HG03439 (cell line): Measurements from ENCODE around the gene SLFN14.
"Not testable (repeated sequence)": the region's sequence is repeated elsewhere in the genome, so short reads cannot be mapped to it uniquely, and the experiment has no call there.

Experiments
- ATAC-seq: cut with Tn5 transposase; IDR thresholded peaks from one replicate; pipeline ENCODE4 v1.9.1; 2021; ENCODE audit warnings: mild to moderate bottlenecking, moderate library complexity; ENCODE audit not compliant: unreplicated experiment

Gene SLFN14

GRCh38 chr17:35559495-35560210 is 966 bp downstream of the SLFN14 start:
- no peak for ATAC-seq

GRCh38 chr17:35557353-35557752 is 3.3 kb downstream of the SLFN14 start:
- no peak for ATAC-seq

- no peak for ATAC-seq
Measured at GRCh38 chr17:35555691-35556090, 4.9 kb downstream of the SLFN14 start.

- no peak for ATAC-seq
Measured at GRCh38 chr17:35554668-35555067, 6.0 kb downstream of the SLFN14 start.

GRCh38 chr17:35553310-35553709 is 7.3 kb downstream of the SLFN14 start:
- ATAC-seq, result no peak

GRCh38 chr17:35548978-35549377 is 11.6 kb downstream of the SLFN14 start:
- ATAC-seq, result no peak

- ATAC-seq, result no peak
Measured at GRCh38 chr17:35548208-35548810, 12.3 kb downstream of the SLFN14 start.

- no peak for ATAC-seq
Measured at GRCh38 chr17:35546487-35546886, 14.1 kb downstream of the SLFN14 start.

- ATAC-seq, result no peak
Measured at GRCh38 chr17:35545150-35545549, 15.5 kb downstream of the SLFN14 start.

GRCh38 chr17:35543856-35544255 is 16.8 kb downstream of the SLFN14 start:
- ATAC-seq, result no peak

GRCh38 chr17:35542990-35543389 is 17.6 kb downstream of the SLFN14 start:
- ATAC-seq, result no peak

GRCh38 chr17:35541434-35541833 is 19.2 kb downstream of the SLFN14 start:
- ATAC-seq, result no peak

- ATAC-seq, result no peak
Measured at GRCh38 chr17:35540589-35541404, 19.8 kb downstream of the SLFN14 start.

GRCh38 chr17:35539659-35540026 is 21.0 kb downstream of the SLFN14 start:
- ATAC-seq, result no peak

GRCh38 chr17:35537601-35538141 is 22.9 kb downstream of the SLFN14 start, which contains the start of gene SLFN12L:
SLFN12L (minus strand) TSS chr17:35537678; CDS start chr17:35522364, 15,314 bp downstream.
- ATAC-seq, result no peak

GRCh38 chr17:35536664-35537171 is 23.9 kb downstream of the SLFN14 start:
- ATAC-seq, result no peak

- not testable (repeated sequence) for ATAC-seq
Measured at GRCh38 chr17:35535406-35535805, 25.2 kb downstream of the SLFN14 start.

GRCh38 chr17:35534576-35535093 is 26.0 kb downstream of the SLFN14 start:
- no peak for ATAC-seq

- no peak for ATAC-seq
Measured at GRCh38 chr17:35531160-35531559, 29.5 kb downstream of the SLFN14 start.

GRCh38 chr17:35529866-35530265 is 30.8 kb downstream of the SLFN14 start:
- ATAC-seq, result no peak

- not testable (repeated sequence) for ATAC-seq
Measured at GRCh38 chr17:35529326-35529725, 31.3 kb downstream of the SLFN14 start.
